Measurements from ENCODE around the gene CD58.

DNA sequence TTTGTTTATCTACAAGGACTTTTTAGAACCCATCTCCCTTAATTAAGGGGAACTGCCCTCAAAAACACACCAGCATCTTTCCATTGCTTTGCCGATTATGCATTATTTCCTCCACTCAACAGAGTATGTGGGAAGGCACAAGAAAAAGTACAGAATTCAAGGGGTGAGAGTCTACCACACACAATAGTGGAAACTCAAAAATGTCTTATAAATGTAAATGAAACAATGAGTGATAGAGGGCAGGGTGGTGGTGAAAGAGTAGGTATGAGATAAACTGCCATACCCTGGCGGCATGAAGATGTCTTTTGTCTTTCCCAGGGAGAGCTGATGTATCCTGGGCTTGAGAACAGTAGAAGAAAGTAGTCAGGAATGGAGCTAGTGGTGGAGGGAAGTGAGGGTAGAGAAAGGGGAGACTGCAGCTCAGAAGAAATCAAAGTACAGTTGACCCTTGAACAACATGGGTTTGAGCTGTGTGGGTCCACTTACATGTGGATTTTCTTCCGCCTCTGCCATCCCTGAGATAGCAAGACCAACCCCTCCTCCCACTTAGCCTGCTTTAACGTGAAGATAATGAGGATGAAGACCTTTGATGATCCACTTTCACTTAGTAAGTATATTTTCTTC, 24.4 kb downstream of the CD58 start:
- TF ChIP-seq SIN3A (IDR thresholded peaks at IDR 0.05; ENCODE audit: borderline replicate concordance, insufficient read depth, low read length) = no peak
- TF ChIP-seq, protein P1, sequence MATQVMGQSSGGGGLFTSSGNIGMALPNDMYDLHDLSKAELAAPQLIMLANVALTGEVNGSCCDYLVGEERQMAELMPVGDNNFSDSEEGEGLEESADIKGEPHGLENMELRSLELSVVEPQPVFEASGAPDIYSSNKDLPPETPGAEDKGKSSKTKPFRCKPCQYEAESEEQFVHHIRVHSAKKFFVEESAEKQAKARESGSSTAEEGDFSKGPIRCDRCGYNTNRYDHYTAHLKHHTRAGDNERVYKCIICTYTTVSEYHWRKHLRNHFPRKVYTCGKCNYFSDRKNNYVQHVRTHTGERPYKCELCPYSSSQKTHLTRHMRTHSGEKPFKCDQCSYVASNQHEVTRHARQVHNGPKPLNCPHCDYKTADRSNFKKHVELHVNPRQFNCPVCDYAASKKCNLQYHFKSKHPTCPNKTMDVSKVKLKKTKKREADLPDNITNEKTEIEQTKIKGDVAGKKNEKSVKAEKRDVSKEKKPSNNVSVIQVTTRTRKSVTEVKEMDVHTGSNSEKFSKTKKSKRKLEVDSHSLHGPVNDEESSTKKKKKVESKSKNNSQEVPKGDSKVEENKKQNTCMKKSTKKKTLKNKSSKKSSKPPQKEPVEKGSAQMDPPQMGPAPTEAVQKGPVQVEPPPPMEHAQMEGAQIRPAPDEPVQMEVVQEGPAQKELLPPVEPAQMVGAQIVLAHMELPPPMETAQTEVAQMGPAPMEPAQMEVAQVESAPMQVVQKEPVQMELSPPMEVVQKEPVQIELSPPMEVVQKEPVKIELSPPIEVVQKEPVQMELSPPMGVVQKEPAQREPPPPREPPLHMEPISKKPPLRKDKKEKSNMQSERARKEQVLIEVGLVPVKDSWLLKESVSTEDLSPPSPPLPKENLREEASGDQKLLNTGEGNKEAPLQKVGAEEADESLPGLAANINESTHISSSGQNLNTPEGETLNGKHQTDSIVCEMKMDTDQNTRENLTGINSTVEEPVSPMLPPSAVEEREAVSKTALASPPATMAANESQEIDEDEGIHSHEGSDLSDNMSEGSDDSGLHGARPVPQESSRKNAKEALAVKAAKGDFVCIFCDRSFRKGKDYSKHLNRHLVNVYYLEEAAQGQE (IDR thresholded peaks at IDR 0.05; ENCODE audit: insufficient read depth in 1 of 2, low read depth in 2 of 2, low read length in 2 of 2) = no peak
- TF ChIP-seq POLR2AphosphoS5 (IDR thresholded peaks at IDR 0.05; ENCODE audit: low read depth, low read length) = no peak
- TF ChIP-seq TAF1 (IDR thresholded peaks at IDR 0.05; ENCODE audit: borderline replicate concordance, insufficient read depth, low read length) = no peak
- TF ChIP-seq FOXP2 (optimal IDR thresholded peaks at IDR 0.05; ENCODE audit: borderline replicate concordance, extremely low read depth, extremely low read length, insufficient read depth) = no peak
